Measurements from ENCODE around the gene ATP6V1E1. TPM values are rescaled to one million over a fixed set of nuclear protein-coding genes. Genes with fewer than 3 reads are reported as not detected.

The ATP6V1E1 gene
- total RNA-seq, 1 experiment from 2014 or later, result 89.2 TPM

DNA sequence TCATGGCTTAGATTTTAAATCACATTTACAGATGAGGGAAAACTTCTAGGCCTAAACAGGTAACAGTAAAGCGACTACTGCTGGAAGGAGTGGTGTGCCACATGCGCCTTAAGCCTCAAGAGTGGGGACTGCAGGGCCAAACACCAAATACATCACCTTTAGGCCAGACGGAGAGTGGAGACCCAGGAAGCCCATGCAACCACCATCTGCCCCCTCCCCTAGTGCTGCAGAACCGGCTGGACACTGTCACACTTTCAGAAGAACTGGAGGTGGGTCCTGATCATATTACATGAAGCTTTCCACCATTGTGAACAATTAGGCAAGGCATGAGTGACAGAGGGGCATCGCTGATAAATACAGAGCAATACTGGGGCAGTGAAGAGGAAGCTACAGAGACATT lies 36.3 kb downstream of the ATP6V1E1 start:
- Histone ChIP-seq H4K8ac (replicated peaks; ENCODE audit: insufficient read length, low read depth, low read length) (no peak overlapping the region), H3K27ac (ENCODE audit: insufficient read length, low read depth, low read length) (no peak overlapping the region), H3K9me3 (ENCODE audit: control insufficient read depth, low read depth, low read length) (no peaks in the 10 kb centered on the region), H3K23ac (ENCODE audit: insufficient read length, low read depth, low read length) (no peak overlapping the region), H3K27me3 (ENCODE audit: insufficient read depth, low read length) (no peaks in the 10 kb centered on the region), H3K4ac (ENCODE audit: low read depth, low read length) (no peak overlapping the region), H3K79me1 (ENCODE audit: insufficient read depth, low read depth, low read length, poor library complexity, severe bottlenecking) (no peaks in the 10 kb centered on the region), H2BK15ac (ENCODE audit: low read depth, low read length) (no peak overlapping the region), H2BK5ac (ENCODE audit: insufficient read length, low read length) (no peak overlapping the region), H2BK12ac (ENCODE audit: insufficient read length, low read depth, low read length) (no peak overlapping the region), H2AFZ (ENCODE audit: low read length) (no peak overlapping the region), H2BK20ac (ENCODE audit: low read depth, low read length, poor library complexity, severe bottlenecking) (no peak overlapping the region), H4K5ac (ENCODE audit: insufficient read length, low read depth, low read length) (no peak overlapping the region), H4K91ac (ENCODE audit: insufficient read length, low read depth, low read length) (no peak overlapping the region), H2BK120ac (ENCODE audit: low read depth, low read length, poor library complexity, severe bottlenecking) (no peak overlapping the region), H4K20me1 (ENCODE audit: control insufficient read depth, insufficient read depth, insufficient read length) (no peaks in the 10 kb centered on the region), H3K18ac (ENCODE audit: insufficient read length, low read depth, low read length) (no peak overlapping the region), H3K56ac (ENCODE audit: insufficient read length, low read depth, low read length) (no peak overlapping the region), H3K14ac (ENCODE audit: insufficient read depth, low read length) (no peak overlapping the region), H3K4me1 (ENCODE audit: insufficient read depth, low read length) (no peaks in the 10 kb centered on the region), H3K4me2 (ENCODE audit: insufficient read depth, insufficient read length, low read length) (no peak overlapping the region), H3K79me2 (ENCODE audit: insufficient read depth, low read length) (no peaks in the 10 kb centered on the region), H3K9ac (ENCODE audit: extremely low read depth, insufficient read length, low read length) (no peak overlapping the region), H3T11ph (ENCODE audit: low read length) (no peak overlapping the region), H2AK5ac (ENCODE audit: insufficient read length, low read length) (no peak overlapping the region), H3K23me2 (ENCODE audit: insufficient read length, low read depth, low read length, poor library complexity, severe bottlenecking) (no peaks in the 10 kb centered on the region)
- peaks cover 0 to 2% of the 10 kb centered on the region in 2 experiments; a peak in 1 of 4 replicates for H3K4me1 Mint-ChIP-seq
- H3K27me3 Mint-ChIP-seq (ENCODE audit: low read depth), result no peaks in the 10 kb centered on the region
- no peak for TF ChIP-seq CTCF (conservative IDR thresholded peaks at IDR 0.05)
- H3K36me3 Mint-ChIP-seq (ENCODE audit: insufficient read depth in 1 of 3, low read depth in 3 of 3), result peaks cover 44 to 73% (median 61%) of the 10 kb centered on the region in 3 experiments
- no CpG with 5 or more reads among the region's 5 CpGs for WGBS (ENCODE audit: extremely low coverage, insufficient read length, low lambda C conversion rate)
- H3K4me3 Mint-ChIP-seq, result no peak overlapping the region
- H3K27ac Mint-ChIP-seq, result no peak overlapping the region
- H3K9me3 Mint-ChIP-seq, result no peaks in the 10 kb centered on the region
- DNase-seq, result no peak
